ENCODE results near the gene DOC2B.
"Not testable (repeated sequence)": the region's sequence is repeated elsewhere in the genome, so short reads cannot be mapped to it uniquely, and the experiment has no call there.

Gene DOC2B

DNA sequence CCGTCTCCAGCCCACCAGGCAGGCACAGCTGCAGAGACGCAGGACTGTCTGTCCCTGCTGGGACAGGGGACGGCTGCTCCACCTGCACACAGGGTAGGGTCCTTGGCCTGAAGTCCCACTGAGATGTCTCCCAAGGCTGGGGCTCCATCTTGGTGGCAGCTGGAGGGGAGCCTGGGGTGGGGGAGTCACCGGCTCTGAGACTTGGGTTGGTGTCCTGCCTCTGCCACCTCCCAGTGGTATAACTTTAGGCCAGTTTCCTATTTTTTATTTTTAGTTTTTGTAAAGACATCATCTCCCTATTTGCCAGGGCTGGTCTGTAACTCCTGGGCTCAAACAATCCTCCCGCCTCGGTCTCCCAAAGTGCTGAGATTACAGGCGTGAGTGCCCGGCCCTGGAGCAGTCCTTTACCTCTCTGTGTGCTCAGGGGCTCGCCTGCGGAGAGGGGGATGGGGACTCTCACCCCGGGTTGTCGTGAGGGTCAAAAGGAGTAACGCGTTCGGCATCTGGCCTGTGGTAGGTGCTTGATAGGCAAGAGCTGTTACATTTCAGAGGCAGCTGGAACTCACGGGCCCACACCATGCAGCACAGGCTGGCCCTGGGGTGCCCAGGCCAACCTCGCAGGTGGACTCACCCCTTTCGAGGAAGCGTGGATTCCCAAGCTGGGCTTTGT lies 46.6 kb upstream of the DOC2B start:
- Histone ChIP-seq H3K36me3 (ENCODE audit: low read depth) (no peaks in the 10 kb centered on the region), H3K27me3 (ENCODE audit: insufficient read depth, poor library complexity, severe bottlenecking) (no peaks in the 10 kb centered on the region), H3K4me3 (ENCODE audit: severe bottlenecking) (no peak overlapping the region), H3K27ac (ENCODE audit: poor library complexity, severe bottlenecking) (no peak overlapping the region), H3K4me1 (ENCODE audit: insufficient read depth, poor library complexity, severe bottlenecking) (no peaks in the 10 kb centered on the region), H3K9me3 (ENCODE audit: severe bottlenecking) (no peaks in the 10 kb centered on the region)
- peak; percentile 34 for DNase-seq (ENCODE audit: low spot score)
- no peak for ATAC-seq (ENCODE audit: low read depth)
- TF ChIP-seq, protein P1, sequence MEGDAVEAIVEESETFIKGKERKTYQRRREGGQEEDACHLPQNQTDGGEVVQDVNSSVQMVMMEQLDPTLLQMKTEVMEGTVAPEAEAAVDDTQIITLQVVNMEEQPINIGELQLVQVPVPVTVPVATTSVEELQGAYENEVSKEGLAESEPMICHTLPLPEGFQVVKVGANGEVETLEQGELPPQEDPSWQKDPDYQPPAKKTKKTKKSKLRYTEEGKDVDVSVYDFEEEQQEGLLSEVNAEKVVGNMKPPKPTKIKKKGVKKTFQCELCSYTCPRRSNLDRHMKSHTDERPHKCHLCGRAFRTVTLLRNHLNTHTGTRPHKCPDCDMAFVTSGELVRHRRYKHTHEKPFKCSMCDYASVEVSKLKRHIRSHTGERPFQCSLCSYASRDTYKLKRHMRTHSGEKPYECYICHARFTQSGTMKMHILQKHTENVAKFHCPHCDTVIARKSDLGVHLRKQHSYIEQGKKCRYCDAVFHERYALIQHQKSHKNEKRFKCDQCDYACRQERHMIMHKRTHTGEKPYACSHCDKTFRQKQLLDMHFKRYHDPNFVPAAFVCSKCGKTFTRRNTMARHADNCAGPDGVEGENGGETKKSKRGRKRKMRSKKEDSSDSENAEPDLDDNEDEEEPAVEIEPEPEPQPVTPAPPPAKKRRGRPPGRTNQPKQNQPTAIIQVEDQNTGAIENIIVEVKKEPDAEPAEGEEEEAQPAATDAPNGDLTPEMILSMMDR (IDR thresholded peaks at IDR 0.05; ENCODE audit: poor library complexity, severe bottlenecking), result no peak

DNA sequence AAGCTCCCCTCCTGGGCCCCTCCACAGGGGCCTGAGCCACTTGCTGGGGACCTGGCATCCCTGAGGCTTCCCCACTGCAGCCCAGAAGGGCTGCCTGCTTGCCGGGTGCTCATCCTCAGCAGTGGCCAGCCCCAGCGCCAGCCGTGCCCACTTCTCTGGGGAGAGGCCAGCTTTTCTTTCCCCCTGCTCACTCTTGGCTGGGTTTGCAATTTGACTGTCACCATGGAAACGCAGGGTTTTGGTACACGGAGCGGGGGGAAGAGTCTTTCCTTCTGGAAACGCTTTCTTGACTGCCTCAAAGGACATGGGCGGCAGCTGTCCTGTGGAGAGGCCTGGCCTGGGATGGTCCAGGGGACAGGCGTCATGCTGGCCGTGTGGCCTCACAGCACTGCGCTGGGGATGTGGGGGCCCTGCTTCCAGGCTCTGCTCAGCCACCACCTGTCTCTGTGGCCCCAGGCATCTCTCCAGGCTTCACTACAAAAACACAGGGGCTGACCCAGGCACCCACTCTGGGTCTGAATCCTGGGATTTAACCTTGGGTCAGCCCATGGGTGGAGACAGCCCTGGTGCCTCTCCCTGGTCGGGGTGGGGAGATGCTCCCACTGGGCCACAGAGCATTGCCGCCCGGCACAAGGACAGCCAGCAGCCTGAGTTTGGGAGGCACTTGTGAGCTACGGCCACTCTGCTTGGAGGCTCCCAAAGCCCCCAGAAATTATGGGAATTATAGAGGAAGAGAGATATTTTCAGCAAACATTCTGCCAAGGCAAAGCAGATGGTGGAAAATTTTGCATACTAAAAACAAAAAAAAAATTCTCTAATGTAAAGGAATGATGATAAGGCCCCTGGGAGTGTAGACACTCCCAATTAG lies 45.9 kb upstream of the DOC2B start:
- Histone ChIP-seq H3K4me1 (ENCODE audit: insufficient read depth, poor library complexity, severe bottlenecking) (no peaks in the 10 kb centered on the region), H3K4me3 (ENCODE audit: severe bottlenecking) (no peak overlapping the region), H3K9me3 (ENCODE audit: severe bottlenecking) (no peaks in the 10 kb centered on the region), H3K27me3 (ENCODE audit: insufficient read depth, poor library complexity, severe bottlenecking) (no peaks in the 10 kb centered on the region), H3K36me3 (ENCODE audit: low read depth) (no peaks in the 10 kb centered on the region), H3K27ac (ENCODE audit: poor library complexity, severe bottlenecking) (no peak overlapping the region)
- TF ChIP-seq, protein P1 (IDR thresholded peaks at IDR 0.05; ENCODE audit: poor library complexity, severe bottlenecking), result no peak
- peak; percentile 27 for DNase-seq (ENCODE audit: low spot score)
- no peak for ATAC-seq (ENCODE audit: low read depth)

DNA sequence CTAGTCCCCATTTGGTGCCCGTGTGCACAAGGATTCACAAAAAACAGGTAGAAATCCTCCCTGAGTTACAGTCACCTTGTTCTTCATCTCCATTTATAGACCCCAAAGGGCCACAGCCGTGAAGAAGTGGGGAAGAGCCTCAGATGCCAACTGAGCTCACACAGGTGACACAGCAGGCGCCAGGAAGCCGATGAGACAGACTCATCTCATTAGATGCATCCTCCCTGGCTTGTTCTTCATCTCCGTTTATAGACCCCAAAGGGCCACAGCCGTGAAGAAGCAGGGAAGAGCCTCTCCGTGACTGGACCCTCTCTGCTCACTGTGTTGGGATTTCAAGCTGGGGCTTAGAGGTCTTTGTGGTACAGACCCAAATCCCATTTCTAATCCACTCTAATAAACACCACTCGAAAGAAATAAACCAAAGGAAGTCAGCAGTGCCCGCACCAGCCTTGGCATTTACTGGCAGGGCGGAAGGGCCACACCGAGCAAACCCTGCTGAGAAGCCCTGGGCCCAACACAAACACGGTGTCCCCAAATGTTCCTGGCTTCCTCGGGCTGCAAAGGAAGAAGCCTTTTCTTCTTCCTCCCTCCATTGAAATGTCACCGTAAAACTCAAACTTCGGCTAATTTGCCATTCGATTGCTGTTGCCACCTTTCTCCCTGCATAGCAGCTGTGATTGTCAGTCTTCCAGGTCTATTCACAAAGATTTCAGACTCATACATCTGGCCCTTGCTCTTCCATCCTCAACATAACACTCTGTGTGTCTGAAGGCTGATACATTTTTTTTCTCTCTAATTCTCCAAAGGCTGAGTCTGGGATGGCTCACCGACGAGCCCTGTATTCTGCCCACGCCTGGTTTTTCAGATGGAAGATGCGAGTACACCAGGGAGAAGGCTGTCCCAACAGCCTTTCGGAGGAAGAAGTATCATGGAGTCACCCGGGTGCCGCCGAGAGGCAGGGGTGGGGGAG lies 44.9 kb upstream of the DOC2B start:
- DNase-seq (ENCODE audit: low spot score) (peak; percentile 22), ATAC-seq (ENCODE audit: low read depth) (no peak)
- TF ChIP-seq, protein P1 (IDR thresholded peaks at IDR 0.05; ENCODE audit: poor library complexity, severe bottlenecking), result no peak
- H3K27me3 ChIP-seq (ENCODE audit: insufficient read depth, poor library complexity, severe bottlenecking), result no peaks in the 10 kb centered on the region
- no peak overlapping the region for H3K4me3 ChIP-seq (ENCODE audit: severe bottlenecking)
- no peaks in the 10 kb centered on the region for H3K9me3 ChIP-seq (ENCODE audit: severe bottlenecking)
- H3K4me1 ChIP-seq (ENCODE audit: insufficient read depth, poor library complexity, severe bottlenecking), result no peaks in the 10 kb centered on the region
- H3K27ac ChIP-seq (ENCODE audit: poor library complexity, severe bottlenecking), result no peak overlapping the region
- no peaks in the 10 kb centered on the region for H3K36me3 ChIP-seq (ENCODE audit: low read depth)

DNA sequence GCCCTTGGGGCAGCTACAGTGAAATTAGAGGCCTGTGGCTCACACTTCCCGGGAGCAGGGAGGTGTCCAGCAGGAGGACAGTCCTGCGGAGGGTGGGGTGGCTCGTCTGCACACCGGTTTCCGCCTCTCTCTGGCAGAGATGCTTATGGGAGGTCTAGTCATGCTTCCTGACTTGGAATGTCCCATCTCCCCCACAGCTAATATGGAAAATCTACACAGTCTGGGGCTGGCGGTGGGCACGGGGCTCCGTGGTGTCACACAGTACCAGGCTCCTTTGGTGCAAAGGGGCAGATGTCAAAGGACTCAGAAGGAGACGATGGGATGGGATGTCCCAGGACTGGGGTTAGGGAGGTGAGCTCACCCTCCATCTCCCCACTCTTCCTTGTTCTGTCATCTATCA lies 44.1 kb upstream of the DOC2B start:
- Histone ChIP-seq H3K4me3 (ENCODE audit: severe bottlenecking) (no peak overlapping the region), H3K27me3 (ENCODE audit: insufficient read depth, poor library complexity, severe bottlenecking) (no peaks in the 10 kb centered on the region), H3K27ac (ENCODE audit: poor library complexity, severe bottlenecking) (no peak overlapping the region), H3K9me3 (ENCODE audit: severe bottlenecking) (no peaks in the 10 kb centered on the region), H3K36me3 (ENCODE audit: low read depth) (no peaks in the 10 kb centered on the region), H3K4me1 (ENCODE audit: insufficient read depth, poor library complexity, severe bottlenecking) (no peaks in the 10 kb centered on the region)
- DNase-seq (ENCODE audit: low spot score) (peak; percentile 24), ATAC-seq (ENCODE audit: low read depth) (no peak)
- TF ChIP-seq, protein P1 (IDR thresholded peaks at IDR 0.05; ENCODE audit: poor library complexity, severe bottlenecking), result no peak

DNA sequence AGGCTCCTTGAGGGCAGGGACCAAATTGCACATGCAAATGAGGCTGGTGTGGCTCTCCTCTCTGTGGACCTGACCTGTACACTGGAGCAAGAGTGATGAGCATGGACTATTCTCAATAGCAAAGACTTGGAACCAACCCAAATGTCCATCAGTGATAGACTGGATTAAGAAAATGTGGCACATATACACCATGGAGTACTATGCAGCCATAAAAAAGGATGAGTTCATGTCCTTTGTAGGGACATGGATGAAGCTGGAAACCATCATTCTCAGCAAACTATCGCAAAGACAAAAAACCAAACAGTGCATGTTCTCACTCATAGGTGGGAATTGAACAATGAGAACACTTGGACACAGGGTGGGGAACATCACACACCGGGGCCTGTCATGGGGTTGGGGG lies 43.1 kb upstream of the DOC2B start:
- not testable (repeated sequence) for H3K36me3 ChIP-seq (ENCODE audit: low read depth); H3K27ac ChIP-seq (ENCODE audit: poor library complexity, severe bottlenecking); H3K27me3 ChIP-seq (ENCODE audit: insufficient read depth, poor library complexity, severe bottlenecking); DNase-seq (ENCODE audit: low spot score); H3K4me1 ChIP-seq (ENCODE audit: insufficient read depth, poor library complexity, severe bottlenecking); H3K9me3 ChIP-seq (ENCODE audit: severe bottlenecking); ATAC-seq (ENCODE audit: low read depth); H3K4me3 ChIP-seq (ENCODE audit: severe bottlenecking)

Measured in RWPE2 (cell line).